Thyroid gland (tissue), 4 donors: ENCODE results near the gene FKBP3.

ENCODE experiments used
- CTCF ChIP-seq, 6 experiments: fragments of 200-600 bp in 3 of 6; fragments of 450-650 bp in 3 of 6; sonication (generic) in 3 of 6; IDR thresholded peaks; one replicate each; pipeline ENCODE4 v1.5.1; 2016 to 2019; ENCODE audit warnings: antibody characterized with exemption in 6 of 6, mild to moderate bottlenecking in 2 of 6, inconsistent platforms in 1 of 6, moderate library complexity in 1 of 6
- POLR2A ChIP-seq, 2 donors: fragments of 450-650 bp; IDR thresholded peaks; one replicate each; pipeline ENCODE4 v1.6.1; 2017; ENCODE audit warnings: antibody characterized with exemption in 2 of 2, mild to moderate bottlenecking in 2 of 2, moderate library complexity in 1 of 2

- TF ChIP-seq CTCF (IDR thresholded peaks at IDR 0.05) (no peak), POLR2A (IDR thresholded peaks at IDR 0.05) (no peak)
These were observed 47.0 kb upstream of the FKBP3 start for GRCh38 chr14:45181329-45181728.
